Measurements from ENCODE around the gene RRP1B. TPM values are rescaled to one million over a fixed set of nuclear protein-coding genes. Genes with fewer than 3 reads are reported as not detected.
"Not testable (repeated sequence)": the region's sequence is repeated elsewhere in the genome, so short reads cannot be mapped to it uniquely, and the experiment has no call there.

Gene RRP1B
- total RNA-seq, 1 donor from 2014 or later, result 34.9 TPM

GRCh38 chr21:43697758-43698643 lies 38.6 kb downstream of the RRP1B start:
- DNase-seq (ENCODE audit: low read depth), result no peak

- DNase-seq (ENCODE audit: low read depth), result not testable (repeated sequence)
Measured at GRCh38 chr21:43699492-43699777, 40.1 kb downstream of the RRP1B start.

DNA sequence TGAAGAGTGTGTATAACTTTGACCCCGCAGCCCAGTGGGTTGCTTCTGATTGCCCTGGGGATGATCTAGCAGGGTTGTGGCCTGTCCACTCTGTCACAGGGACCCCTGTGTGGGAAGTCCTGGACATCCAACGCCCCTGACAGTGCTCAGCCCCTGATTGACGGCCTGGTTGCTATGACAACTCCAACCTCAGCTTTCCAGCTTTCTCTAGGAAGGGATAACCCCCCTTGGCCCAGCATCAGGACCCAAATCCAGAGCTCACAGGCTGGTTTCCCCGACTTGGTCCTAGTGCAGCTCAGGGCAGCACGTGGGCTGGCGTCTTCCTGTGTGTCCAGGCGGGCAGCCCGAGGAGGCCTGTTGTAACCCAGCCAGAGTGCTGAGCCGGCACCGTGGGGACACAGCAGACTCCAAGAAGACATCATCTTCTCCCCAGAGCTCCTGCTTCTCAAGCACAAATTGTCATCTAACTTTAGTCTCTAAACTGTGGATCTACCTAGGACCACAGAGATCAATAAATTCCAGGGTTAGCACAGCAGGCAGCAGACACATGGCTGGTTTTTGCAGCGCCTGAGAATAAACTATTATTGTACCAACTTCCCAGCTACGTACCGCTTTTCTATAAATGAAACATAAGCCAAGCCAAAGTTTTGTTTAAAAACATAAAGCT lies 40.7 kb downstream of the RRP1B start:
- no peak for DNase-seq (ENCODE audit: low read depth)

GRCh38 chr21:43701936-43702784 lies 42.8 kb downstream of the RRP1B start:
- peak; percentile 52 for DNase-seq (ENCODE audit: low read depth)

DNA sequence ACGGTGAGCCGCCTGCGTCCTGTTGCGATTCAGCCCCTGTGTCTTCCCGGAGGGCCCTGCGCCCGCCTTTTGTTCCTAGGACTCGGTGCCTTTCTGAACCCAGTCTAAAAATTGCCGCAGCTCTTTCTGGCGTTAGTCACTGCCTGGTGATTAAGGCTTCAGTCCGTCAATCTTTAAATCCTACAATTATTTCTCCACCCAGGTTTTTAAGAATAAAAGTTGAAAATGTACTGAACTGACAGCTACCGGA lies 43.4 kb downstream of the RRP1B start:
- DNase-seq (ENCODE audit: low read depth), result no peak

DNA sequence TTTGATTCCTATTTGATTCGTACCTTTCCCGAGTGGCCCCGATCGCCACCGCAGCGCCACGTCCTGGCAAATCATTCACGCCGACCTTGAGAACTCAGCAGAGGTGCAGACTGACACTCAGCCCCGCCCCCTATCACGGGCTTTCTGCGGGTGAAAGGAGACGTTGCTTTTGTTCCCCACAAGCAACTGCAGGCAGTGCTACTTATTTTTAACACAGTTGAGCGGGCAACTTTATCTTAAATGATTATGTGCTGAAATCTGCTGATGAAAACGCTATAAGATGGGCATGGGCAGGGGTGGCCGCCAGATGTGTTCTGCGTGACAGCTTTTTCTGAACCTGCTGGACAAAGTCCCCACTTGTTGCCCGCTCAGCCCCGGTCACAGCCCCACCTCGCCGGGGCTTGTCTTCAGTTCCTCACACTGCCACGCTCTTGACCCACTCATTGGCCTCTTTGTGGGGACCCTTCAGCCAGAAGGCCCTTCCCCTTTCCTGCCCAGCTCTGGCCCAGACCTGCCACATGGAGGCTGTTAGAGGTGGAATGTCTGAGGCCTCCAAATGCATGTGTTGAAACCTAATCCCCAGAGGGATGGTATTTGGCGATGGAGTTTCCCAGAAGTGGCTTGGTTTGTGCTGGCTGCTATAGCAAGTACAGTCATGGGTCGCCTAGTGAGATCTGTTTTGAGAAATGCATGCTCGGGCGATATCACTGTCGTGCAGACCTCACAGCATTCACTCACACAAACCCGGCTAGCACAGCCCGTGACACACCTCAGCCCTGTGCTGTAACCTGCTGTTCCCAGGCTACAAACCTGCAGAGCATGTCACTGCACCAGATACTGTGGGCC lies 43.9 kb downstream of the RRP1B start:
- peak; percentile 45 for DNase-seq (ENCODE audit: low read depth)

GRCh38 chr21:43707462-43707861 lies 48.1 kb downstream of the RRP1B start:
- no peak for DNase-seq (ENCODE audit: low read depth)

GRCh38 chr21:43708745-43709381 lies 49.5 kb downstream of the RRP1B start:
- DNase-seq (ENCODE audit: low read depth), result no peak

DNA sequence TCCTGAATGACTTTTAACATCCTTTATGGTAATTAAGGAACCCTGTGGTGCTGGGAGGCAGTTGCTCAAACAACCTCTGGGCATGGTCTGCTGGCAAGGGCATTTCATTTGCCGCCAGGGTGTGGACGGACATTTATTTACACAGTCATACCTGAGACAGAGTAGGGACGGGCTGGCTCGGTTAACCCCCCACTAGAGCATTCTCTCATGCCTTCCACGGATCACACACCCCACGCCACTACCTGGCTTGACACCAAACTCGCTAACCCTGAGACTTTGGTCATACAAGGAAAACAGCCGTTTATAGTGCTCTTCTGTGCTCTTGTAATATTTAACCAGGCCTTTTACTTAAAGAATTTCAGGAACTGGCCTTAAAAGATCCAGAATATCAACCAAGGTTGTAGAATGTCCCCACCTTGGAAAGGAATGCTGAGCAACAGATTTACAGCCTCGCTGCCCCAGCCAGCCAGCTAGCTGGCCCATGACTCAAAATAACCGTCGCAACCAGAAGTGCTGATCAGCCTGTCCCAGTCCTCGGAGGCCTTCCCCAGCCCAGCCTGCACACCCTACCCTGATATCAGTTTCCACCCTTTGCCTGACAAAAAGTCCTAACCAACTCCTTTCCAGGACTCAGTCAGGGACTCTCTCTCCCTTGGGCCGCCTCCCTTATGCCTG lies 53.0 kb downstream of the RRP1B start:
- peak; percentile 87 for DNase-seq (ENCODE audit: low read depth)

- DNase-seq (ENCODE audit: low read depth), result not testable (repeated sequence)
Measured at GRCh38 chr21:43713123-43713522, 53.8 kb downstream of the RRP1B start.

- peak; percentile 94 for DNase-seq (ENCODE audit: low read depth)
Measured at GRCh38 chr21:43716376-43717165, 57.2 kb downstream of the RRP1B start.

- DNase-seq (ENCODE audit: low read depth), result no peak
Measured at GRCh38 chr21:43717166-43717853, 58.0 kb downstream of the RRP1B start.

- no peak for DNase-seq (ENCODE audit: low read depth)
Measured at GRCh38 chr21:43717967-43718871, 58.9 kb downstream of the RRP1B start.

- DNase-seq (ENCODE audit: low read depth), result peak; percentile 89
Measured at GRCh38 chr21:43718872-43719747, 59.8 kb downstream of the RRP1B start, which contains the start of gene PDXK. Gene PDXK, plus strand, starts transcription at chr21:43719129. Its CDS starts 166 bp downstream, at chr21:43719295.

GRCh38 chr21:43719748-43720538 lies 60.6 kb downstream of the RRP1B start:
- DNase-seq (ENCODE audit: low read depth), result peak; percentile 21
